ENCODE data around the gene UBE2K.
A peak's percentile ranks its signal among the peaks of the same experiment; 100 is the strongest.
"Not testable (repeated sequence)": the region's sequence is repeated elsewhere in the genome, so short reads cannot be mapped to it uniquely, and the experiment has no call there.

Gene UBE2K

DNA sequence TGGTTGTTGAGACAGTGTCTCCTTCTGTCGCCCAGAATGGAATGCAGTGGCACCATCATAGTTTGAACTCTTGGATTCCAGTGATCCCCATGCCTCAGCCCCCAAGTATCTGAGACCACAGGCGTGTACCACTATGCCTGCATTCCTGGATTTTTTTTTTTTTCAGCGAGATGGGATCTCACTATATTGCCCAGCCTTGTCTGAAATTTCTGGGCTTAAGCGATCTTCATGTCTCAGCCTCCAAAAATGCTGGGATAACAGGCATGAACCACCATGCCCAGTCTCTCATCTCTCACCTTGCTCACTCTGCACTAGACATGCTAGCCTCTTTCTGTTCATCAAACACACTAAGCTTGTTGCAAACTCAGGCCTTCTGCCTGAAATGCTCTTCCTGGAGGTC, 104.1 kb downstream of the UBE2K start:
- DNase-seq (ENCODE audit: low spot score) = no peak

DNA sequence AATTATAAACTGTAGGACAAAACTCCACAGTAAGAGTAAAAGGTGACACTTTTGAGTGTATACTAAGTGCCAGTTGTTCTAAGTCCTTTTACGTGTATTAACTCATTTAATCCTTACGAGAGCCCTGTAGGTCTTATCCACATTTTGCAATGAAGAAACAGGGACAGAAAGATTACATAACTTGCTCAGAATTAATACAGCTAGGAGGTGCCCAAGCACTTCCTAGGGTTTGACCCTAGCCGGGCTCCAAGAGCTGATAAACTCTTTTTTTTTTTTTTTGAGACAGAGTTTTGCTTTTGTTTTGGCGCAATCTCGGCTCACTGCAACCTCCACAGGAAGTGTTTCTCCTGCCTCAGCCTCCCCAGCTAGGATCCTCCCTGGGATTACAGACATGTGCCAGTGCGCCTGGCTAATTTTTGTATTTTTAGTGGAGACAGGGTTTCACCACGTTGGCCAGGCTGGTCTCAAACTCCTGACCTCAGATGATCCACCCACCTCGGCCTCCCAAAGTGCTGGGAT, 110.4 kb downstream of the UBE2K start:
- DNase-seq (ENCODE audit: low spot score) = no peak

GRCh38 chr4:39812500-39812899, 114.6 kb downstream of the UBE2K start:
- no peak for DNase-seq (ENCODE audit: low spot score)

- not testable (repeated sequence) for DNase-seq (ENCODE audit: low spot score)
Measured at GRCh38 chr4:39813033-39813432, 115.1 kb downstream of the UBE2K start.

DNA sequence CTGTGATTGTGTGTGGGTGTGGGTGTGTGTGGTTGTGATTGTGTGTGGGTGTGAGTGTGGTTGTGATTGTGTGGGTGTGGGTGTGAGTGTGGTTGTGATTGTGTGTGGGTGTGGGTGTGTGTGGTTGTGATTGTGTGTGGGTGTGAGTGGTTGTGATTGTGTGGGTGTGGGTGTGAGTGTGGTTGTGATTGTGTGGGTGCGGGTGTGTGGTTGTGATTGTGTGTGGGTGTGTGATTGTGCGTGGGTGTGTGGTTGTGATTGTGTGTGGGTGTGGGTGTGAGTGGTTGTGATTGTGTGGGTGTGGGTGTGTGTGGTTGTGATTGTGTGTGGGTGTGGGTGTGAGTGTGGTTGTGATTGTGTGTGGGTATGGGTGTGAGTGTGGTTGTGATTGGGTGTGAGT, 115.8 kb downstream of the UBE2K start:
- DNase-seq (ENCODE audit: low spot score) = not testable (repeated sequence)

DNA sequence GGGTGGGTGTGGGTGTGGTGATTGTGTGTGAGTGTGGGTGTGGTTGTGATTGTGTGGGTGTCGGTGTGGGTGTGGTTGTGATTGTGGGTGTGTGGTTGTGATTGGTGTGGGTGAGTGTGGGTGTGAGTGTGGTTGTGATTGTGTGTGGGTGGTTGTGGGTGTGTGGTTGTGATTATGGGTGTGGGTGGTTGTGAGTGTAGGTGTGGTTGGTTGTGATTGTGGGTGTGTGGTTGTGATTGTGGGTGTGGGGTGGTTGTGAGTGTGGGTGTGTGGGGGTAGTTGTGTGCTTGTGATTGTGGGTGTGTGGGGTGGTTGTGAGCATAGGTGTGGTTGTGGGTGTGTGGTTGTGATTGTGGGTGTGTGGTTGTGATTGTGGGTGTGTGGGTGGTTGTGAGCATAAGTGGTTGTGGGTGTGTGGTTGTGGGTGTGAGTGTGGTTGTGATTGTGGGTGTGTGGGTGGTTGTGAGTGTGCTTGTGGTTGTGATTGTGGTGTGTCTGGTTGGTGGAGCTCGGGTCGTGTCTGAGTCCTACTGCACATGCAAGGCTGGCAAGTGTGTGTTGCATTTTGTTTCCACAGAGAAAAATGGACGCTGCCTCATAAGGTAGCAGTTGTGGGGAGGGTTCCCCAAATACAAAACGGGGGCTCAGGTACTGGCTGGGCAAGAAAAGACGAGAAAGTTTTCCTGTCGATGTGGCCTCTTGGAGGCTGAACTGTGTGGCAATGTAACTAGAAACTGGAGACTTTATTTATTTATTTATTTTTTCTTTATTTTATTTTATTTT, 116.7 kb downstream of the UBE2K start:
- DNase-seq (ENCODE audit: low spot score) = no peak

DNA sequence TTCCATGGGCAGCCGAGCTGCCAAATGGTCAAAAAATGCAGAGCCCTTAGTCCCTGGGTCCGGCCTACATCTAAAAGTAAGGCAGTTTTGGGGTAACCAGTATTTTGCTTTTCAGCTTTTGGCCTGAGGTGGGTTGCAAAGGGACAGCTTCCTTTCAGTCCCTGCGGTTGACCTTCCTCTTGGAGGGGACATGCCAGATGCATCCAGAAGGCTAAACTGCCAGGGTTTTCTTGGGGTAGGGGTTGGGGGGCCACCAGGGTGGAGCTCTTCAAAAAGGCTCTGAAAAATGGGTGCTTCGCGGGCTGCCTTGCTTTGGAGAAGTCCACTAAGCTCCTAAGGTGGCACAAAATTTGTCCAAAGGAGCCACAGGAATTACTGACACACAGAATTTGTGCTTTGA, 120.7 kb downstream of the UBE2K start:
- no peak for DNase-seq (ENCODE audit: low spot score)

- DNase-seq (ENCODE audit: low spot score) = no peak
Measured at GRCh38 chr4:39820186-39820585, 122.2 kb downstream of the UBE2K start.

GRCh38 chr4:39821951-39822350, 124.0 kb downstream of the UBE2K start:
- DNase-seq (ENCODE audit: low spot score) = no peak

DNA sequence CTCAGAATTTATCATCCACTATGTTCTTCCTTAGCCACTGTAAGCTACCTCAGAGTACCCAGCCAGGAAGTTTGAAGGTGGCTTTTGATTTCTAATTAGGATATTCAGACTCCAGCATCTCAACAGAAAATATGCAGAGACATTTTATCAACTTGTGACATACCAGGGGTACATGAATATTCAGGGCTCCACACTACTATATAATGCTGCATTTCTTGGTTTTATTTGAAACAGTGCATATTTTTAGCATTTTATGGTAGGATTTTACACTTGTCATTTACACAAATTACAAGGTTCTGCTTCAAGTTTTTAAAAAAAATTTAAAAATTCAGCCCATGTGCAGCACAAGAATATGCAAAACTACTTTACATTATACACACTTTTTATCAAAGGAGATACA, 124.7 kb downstream of the UBE2K start:
- no peak for DNase-seq (ENCODE audit: low spot score)

- peak; percentile 65 for DNase-seq (ENCODE audit: low spot score)
Measured at GRCh38 chr4:39823191-39823590, 125.3 kb downstream of the UBE2K start.

DNA sequence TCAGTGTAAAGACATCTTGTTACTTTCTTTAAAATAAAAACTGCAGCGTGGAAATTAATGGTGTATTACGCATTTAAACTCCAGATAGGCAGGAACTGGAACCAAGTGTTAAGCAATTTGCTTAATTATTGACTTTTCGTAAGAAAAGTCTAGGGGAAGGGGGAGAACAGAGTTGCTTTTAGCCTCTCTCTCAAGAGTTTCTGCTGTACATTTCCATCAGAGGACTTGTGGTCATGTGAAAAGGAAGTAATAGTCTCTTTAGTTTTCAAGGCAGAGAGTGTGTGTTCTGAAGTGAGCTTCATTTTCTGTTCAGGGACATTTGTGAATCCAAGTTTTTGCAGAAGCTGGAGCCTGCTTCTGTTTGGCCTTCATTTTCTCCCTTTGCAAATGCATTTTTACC, 127.2 kb downstream of the UBE2K start:
- DNase-seq (ENCODE audit: low spot score) = no peak

DNA sequence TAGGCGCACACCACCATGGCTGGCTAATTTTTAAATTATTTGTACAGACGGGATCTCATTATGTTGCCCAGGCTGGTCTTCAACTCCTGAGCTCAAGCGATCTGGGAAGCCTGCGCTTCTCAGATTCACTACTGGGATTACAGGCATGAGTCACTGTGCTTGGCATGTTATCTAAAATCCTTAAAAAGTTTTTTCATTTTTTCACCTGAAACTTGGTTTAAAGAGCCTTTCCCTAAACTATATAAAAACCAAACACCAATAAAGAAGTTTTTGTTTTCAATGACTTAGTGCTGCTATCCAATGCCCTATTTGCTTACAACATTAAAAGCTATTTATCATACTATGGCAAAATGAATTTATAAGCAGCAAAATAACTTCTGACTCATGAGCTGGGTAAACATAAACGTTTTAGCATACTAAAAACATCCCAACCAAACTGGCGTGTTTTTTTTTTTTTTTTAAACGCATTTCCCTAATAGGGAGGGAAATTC, 127.8 kb downstream of the UBE2K start:
- no peak for DNase-seq (ENCODE audit: low spot score)
